Trophoblast cell (in vitro differentiated cells and primary cell): ENCODE data around the gene EIF5A.
"Not testable (repeated sequence)": the region's sequence is repeated elsewhere in the genome, so short reads cannot be mapped to it uniquely, and the experiment has no call there.

Experiments
- DNase-seq, 2 donors: peaks; one replicate each; pipeline ENCODE4 v3.0.0-alpha.2; 2016
- H2AFZ ChIP-seq: 2 replicates; pipeline ENCODE4 v1.6.1; 2013; ENCODE audit warnings: low read length, moderate library complexity, mild to moderate bottlenecking; ENCODE audit not compliant: insufficient read depth, poor library complexity
- H2AK5ac ChIP-seq: 2 replicates; pipeline ENCODE4 v1.6.1; 2013; ENCODE audit warnings: mild to moderate bottlenecking, low read length
- H2BK120ac ChIP-seq: 2 replicates; pipeline ENCODE4 v1.6.1; 2013; ENCODE audit warnings: low read length, mild to moderate bottlenecking, moderate library complexity; ENCODE audit not compliant: insufficient read depth, poor library complexity
- H2BK12ac ChIP-seq: 2 replicates; pipeline ENCODE4 v1.6.1; 2013; ENCODE audit warnings: mild to moderate bottlenecking, low read length, moderate library complexity
- H2BK5ac ChIP-seq: 2 replicates; pipeline ENCODE4 v1.6.1; 2013; ENCODE audit warnings: low read length, low read depth, moderate library complexity, mild to moderate bottlenecking; ENCODE audit not compliant: poor library complexity
- H3K14ac ChIP-seq: 2 replicates; pipeline ENCODE4 v1.6.1; 2013; ENCODE audit warnings: mild to moderate bottlenecking, low read length
- H3K18ac ChIP-seq: 2 replicates; pipeline ENCODE4 v1.6.1; 2013; ENCODE audit warnings: mild to moderate bottlenecking, low read length
- H3K23ac ChIP-seq: 2 replicates; pipeline ENCODE4 v1.6.1; 2013; ENCODE audit warnings: low read length
- H3K27ac ChIP-seq: 2 replicates; pipeline ENCODE4 v1.5.1; 2013; ENCODE audit warnings: low read depth, mild to moderate bottlenecking, inconsistent platforms, low read length, moderate library complexity
- H3K27me3 ChIP-seq: 2 replicates; pipeline ENCODE4 v1.6.1; 2013; ENCODE audit warnings: inconsistent platforms, mild to moderate bottlenecking, low read length, moderate library complexity; ENCODE audit not compliant: insufficient read depth
- H3K36me3 ChIP-seq, 2 experiments: 1 replicate in 1 of 2; 2 replicates in 1 of 2; pipeline ENCODE4 v1.6.1; 2013; ENCODE audit warnings: low read length in 2 of 2, mild to moderate bottlenecking in 2 of 2, moderate library complexity in 1 of 2; ENCODE audit not compliant: insufficient read depth in 2 of 2, control insufficient read depth in 1 of 2
- H3K4ac ChIP-seq: 2 replicates; pipeline ENCODE4 v1.6.1; 2013; ENCODE audit warnings: low read depth, mild to moderate bottlenecking, low read length, moderate library complexity
- H3K4me1 ChIP-seq, 2 experiments: 1 replicate in 1 of 2; 2 replicates in 1 of 2; pipeline ENCODE4 v1.6.1; 2013; ENCODE audit warnings: low read length in 2 of 2, mild to moderate bottlenecking in 2 of 2, moderate library complexity in 1 of 2; ENCODE audit not compliant: insufficient read depth in 2 of 2, control insufficient read depth in 1 of 2
- H3K4me2 ChIP-seq: 2 replicates; pipeline ENCODE4 v1.6.1; 2013; ENCODE audit warnings: inconsistent platforms, mild to moderate bottlenecking, low read length, moderate library complexity
- H3K4me3 ChIP-seq: 2 replicates; pipeline ENCODE4 v1.5.1; 2013; ENCODE audit warnings: mild to moderate bottlenecking, low read depth, low read length, inconsistent platforms
- H3K79me1 ChIP-seq: one replicate; pipeline ENCODE4 v1.6.1; 2013; ENCODE audit warnings: low read length
- H3K79me2 ChIP-seq: 2 replicates; pipeline ENCODE4 v1.6.1; 2013; ENCODE audit warnings: low read length, mild to moderate bottlenecking; ENCODE audit not compliant: control insufficient read depth, insufficient read depth, poor library complexity
- H3K9ac ChIP-seq: 2 replicates; pipeline ENCODE4 v1.6.1; 2013; ENCODE audit warnings: mild to moderate bottlenecking, low read length
- H3K9me3 ChIP-seq: 2 replicates; pipeline ENCODE4 v1.6.1; 2013; ENCODE audit warnings: low read depth, mild to moderate bottlenecking, control low read depth, inconsistent platforms, low read length; ENCODE audit not compliant: insufficient read depth
- H4K12ac ChIP-seq: 2 replicates; pipeline ENCODE4 v1.6.1; 2013; ENCODE audit warnings: low read depth, mild to moderate bottlenecking, low read length, moderate library complexity
- H4K8ac ChIP-seq: 2 replicates; pipeline ENCODE4 v1.6.1; 2013; ENCODE audit warnings: low read depth, mild to moderate bottlenecking, low read length, moderate library complexity
- H4K91ac ChIP-seq: one replicate; pipeline ENCODE4 v1.6.1; 2013; ENCODE audit warnings: low read depth, mild to moderate bottlenecking, low read length, moderate library complexity
- WGBS: extraction: QIAGEN DNeasy Blood & Tissue Kit; methylation state at CpG from one replicate; pipeline ENCODE4 v1.1.7; 2013; ENCODE audit warnings: missing lambda C conversion rate; ENCODE audit not compliant: insufficient read length, insufficient coverage; ENCODE audit errors: extremely low coverage; 5-methylcytosine and 5-hydroxymethylcytosine counted together

Gene EIF5A

GRCh38 chr17:7332600-7333069 lies 25.2 kb downstream of the EIF5A start:
- not testable (repeated sequence) for H3K36me3 ChIP-seq, H3K9me3 ChIP-seq, H2BK120ac ChIP-seq, H3K27ac ChIP-seq, H2BK5ac ChIP-seq, H3K4me2 ChIP-seq, H3K23ac ChIP-seq, DNase-seq, H3K9ac ChIP-seq, H2AK5ac ChIP-seq, H3K4me3 ChIP-seq, H3K4me1 ChIP-seq, H4K12ac ChIP-seq, H3K18ac ChIP-seq, H3K79me2 ChIP-seq, H4K91ac ChIP-seq, H2AFZ ChIP-seq, H3K14ac ChIP-seq, H3K4ac ChIP-seq, H3K27me3 ChIP-seq, H4K8ac ChIP-seq, H2BK12ac ChIP-seq
- H3K79me1 ChIP-seq = peaks cover 11% of the 10 kb centered on the region
- WGBS = no CpG with 5 or more reads among the region's 14 CpGs

DNA sequence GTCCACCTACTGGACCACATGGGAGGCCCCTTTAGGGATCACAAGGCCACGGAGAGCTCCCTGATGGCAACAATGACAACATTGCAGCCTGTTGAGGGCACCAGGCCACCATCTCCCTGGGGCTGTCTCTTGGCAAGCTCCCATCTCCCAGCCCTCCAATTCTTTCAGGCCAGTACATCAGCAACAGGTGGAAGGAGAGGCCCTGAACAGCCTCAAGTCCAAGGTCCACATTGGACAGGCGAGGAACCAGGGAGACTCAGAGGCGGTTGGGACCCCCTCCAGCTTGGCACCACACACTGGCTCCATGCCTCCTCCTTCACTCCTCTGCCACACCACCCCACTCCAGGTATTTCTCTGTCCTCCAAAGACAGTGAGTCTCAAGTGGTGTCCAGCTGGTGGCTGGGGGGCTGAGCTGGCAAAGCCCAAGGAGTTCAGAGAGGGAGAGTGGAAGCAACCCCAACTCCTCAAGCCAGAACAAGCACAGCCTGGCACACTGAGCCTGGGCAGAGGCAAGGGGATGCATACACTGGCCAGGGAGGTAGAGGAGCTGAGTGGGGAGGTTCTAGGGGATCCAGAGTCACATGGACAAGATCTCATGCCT lies 27.6 kb downstream of the EIF5A start:
- no peak overlapping the region for H3K23ac ChIP-seq
- DNase-seq = no peak
- H3K4me3 ChIP-seq = no peak overlapping the region
- H3K9ac ChIP-seq = no peak overlapping the region
- H3K4me2 ChIP-seq = no peak overlapping the region
- peaks cover 3% of the 10 kb centered on the region for H3K79me1 ChIP-seq
- H3K36me3 ChIP-seq = no peaks in the 10 kb centered on the region
- H3K79me2 ChIP-seq = peaks cover 2% of the 10 kb centered on the region
- no peak overlapping the region for H3K27ac ChIP-seq
- no peak overlapping the region for H3K18ac ChIP-seq
- no peak overlapping the region for H2BK12ac ChIP-seq
- peaks cover 4 to 5% of the 10 kb centered on the region in 2 experiments for H3K4me1 ChIP-seq
- H3K14ac ChIP-seq = no peak overlapping the region
- no CpG with 5 or more reads among the region's 3 CpGs for WGBS
- no peaks in the 10 kb centered on the region for H3K27me3 ChIP-seq
- H2BK5ac ChIP-seq = no peak overlapping the region
- H3K4ac ChIP-seq = no peak overlapping the region
- H3K9me3 ChIP-seq = no peaks in the 10 kb centered on the region
- H2AK5ac ChIP-seq = no peak overlapping the region
- no peak overlapping the region for H4K91ac ChIP-seq
- H4K8ac ChIP-seq = no peak overlapping the region
- no peak overlapping the region for H4K12ac ChIP-seq
- no peak overlapping the region for H2BK120ac ChIP-seq
- no peak overlapping the region for H2AFZ ChIP-seq

GRCh38 chr17:7335765-7336164 lies 28.3 kb downstream of the EIF5A start:
- not testable (repeated sequence) for H2AK5ac ChIP-seq, H3K79me1 ChIP-seq, H3K36me3 ChIP-seq, H4K8ac ChIP-seq, H3K23ac ChIP-seq, H2AFZ ChIP-seq, H3K27me3 ChIP-seq, H2BK5ac ChIP-seq, H3K4me1 ChIP-seq, H3K4me2 ChIP-seq, H3K4me3 ChIP-seq, H3K79me2 ChIP-seq, H4K91ac ChIP-seq, H3K14ac ChIP-seq, H2BK120ac ChIP-seq, H2BK12ac ChIP-seq, H3K27ac ChIP-seq, DNase-seq, H3K4ac ChIP-seq, H3K9me3 ChIP-seq, H4K12ac ChIP-seq, H3K18ac ChIP-seq, H3K9ac ChIP-seq
- WGBS = no CpG with 5 or more reads among the region's 13 CpGs

DNA sequence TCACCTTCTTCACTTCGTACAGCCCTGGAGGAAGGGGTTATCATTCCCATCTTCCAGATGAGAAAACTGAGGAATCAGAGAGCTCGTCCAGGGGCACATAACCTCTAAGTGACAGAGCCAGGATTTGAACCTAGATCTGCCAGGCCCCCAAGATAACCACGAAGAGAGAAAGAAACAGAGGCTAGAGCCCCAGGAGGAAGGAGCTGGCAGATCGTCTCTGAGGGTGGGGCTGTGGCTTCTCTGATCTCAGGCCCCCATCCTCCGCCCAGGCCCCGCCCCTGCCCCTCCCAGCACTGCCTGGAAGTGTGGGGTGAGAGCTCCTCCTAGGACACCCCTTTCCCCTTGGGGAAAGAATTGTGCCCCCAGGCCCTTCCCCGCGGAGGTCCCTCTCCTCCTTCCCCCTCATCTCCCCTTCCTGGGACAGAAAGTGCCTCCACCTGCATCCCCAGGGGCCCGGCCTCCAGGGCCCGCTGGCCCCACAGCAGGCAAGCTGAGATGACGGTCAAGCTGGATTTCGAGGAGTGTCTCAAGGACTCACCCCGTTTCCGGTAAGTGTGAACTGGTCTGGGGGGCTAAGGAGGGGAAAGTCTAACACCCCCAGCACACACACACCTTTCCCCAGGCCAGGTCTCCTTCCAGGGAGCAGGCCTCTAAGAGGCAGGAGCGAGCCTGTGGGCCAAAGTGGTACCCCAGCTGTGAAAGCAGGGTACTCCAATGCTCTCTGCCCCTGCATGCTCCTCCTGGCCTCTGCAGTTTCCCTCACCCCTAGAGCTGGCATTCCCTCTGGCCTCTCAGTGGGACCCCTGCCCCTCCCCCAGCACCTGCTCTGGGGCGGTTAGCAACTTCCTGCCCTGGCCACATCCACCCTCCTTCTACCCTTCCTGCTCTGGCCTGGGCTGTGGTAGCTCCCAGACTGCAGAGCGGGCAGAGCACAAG lies 29.1 kb downstream of the EIF5A start, which contains the start of gene ACAP1:
ACAP1 (plus strand) TSS at position 290 of the 936 bp plus-strand sequence; CDS start at position 496, 206 bp downstream.
- Histone ChIP-seq H2BK5ac (no peak within 1 kb of the TSS), H3K4me2 (no peak within 1 kb of the TSS), H3K9ac (no peak within 1 kb of the TSS), H4K91ac (no peak within 1 kb of the TSS), H3K36me3 (no peaks in the 10 kb centered on the region), H2AK5ac (no peak within 1 kb of the TSS), H3K4me1 (no peaks in the 10 kb centered on the region), H3K79me2 (no peaks in the 10 kb centered on the region), H3K18ac (no peak within 1 kb of the TSS), H3K9me3 (no peaks in the 10 kb centered on the region), H2BK12ac (no peak within 1 kb of the TSS), H3K27me3 (no peaks in the 10 kb centered on the region), H2BK120ac (no peak within 1 kb of the TSS), H3K4ac (no peak within 1 kb of the TSS), H3K23ac (no peak within 1 kb of the TSS), H4K12ac (no peak within 1 kb of the TSS), H4K8ac (no peak within 1 kb of the TSS), H3K79me1 (no peaks in the 10 kb centered on the region), H3K27ac (no peak within 1 kb of the TSS), H2AFZ (no peak within 1 kb of the TSS), H3K4me3 (no peak within 1 kb of the TSS), H3K14ac (no peak within 1 kb of the TSS)
- no CpG with 5 or more reads among the region's 17 CpGs for WGBS
- DNase-seq = no peak
